Caco-2 (cell line): ENCODE results near the gene MSH2. TPM values are rescaled to one million over a fixed set of nuclear protein-coding genes. Genes with fewer than 3 reads are reported as not detected.

Experiments used
- BruUV-seq: library from RNA; stranded (reverse); fragments of 400-500 nt; replicated peaks from 2 replicates; lab custom pipeline; 2021; lab: Mats Ljungman, UMichigan
- CTCF ChIA-PET: fragments of 300-600 bp; sonication (Branson Sonifier 250); formaldehyde crosslinking; loops from one replicate; lab custom pipeline; 2022; ENCODE audit warnings: antibody characterized with exemption; lab: Charles Lee
- POLR2A ChIA-PET: fragments of 300-600 bp; sonication (Branson Sonifier 250); formaldehyde crosslinking; loops from one replicate; lab custom pipeline; 2022; ENCODE audit warnings: antibody characterized with exemption; lab: Charles Lee
- DNase-seq, 2 experiments: peaks; one replicate each; pipeline versions ENCODE4 v3.0.0 to v3.0.0-alpha.2; 2020 to 2022
- H3K27me3 ChIP-seq: replicated peaks from 2 replicates; pipeline ENCODE4 v1.6.0; 2011; ENCODE audit warnings: low read length; ENCODE audit not compliant: control insufficient read depth, insufficient read depth
- H3K36me3 ChIP-seq: 2 replicates; pipeline ENCODE4 v1.5.1; 2011; ENCODE audit warnings: low read length; ENCODE audit not compliant: control insufficient read depth, insufficient read depth
- H3K4me1 ChIP-seq: fragments of 250-450 bp; sonication (Bioruptor Pico); 2 replicates; pipeline ENCODE4 v1.5.1; 2020; ENCODE audit warnings: mild to moderate bottlenecking
- H3K4me3 ChIP-seq: 2 replicates; pipeline ENCODE4 v1.5.1; 2011; ENCODE audit warnings: low read depth, mild to moderate bottlenecking, control low read depth, low read length
- H3K9me3 ChIP-seq: fragments of 250-450 bp; sonication (Bioruptor Pico); 2 replicates; pipeline ENCODE4 v1.5.1; 2020; ENCODE audit warnings: mild to moderate bottlenecking, moderate library complexity
- H3K27ac Mint-ChIP-seq: one replicate; pipeline ENCODE4 v1.8.0; 2022; ENCODE audit warnings: mixed read lengths; ENCODE audit not compliant: unreplicated experiment
- H3K27me3 Mint-ChIP-seq: one replicate; pipeline ENCODE4 v1.8.0; 2022; ENCODE audit warnings: mixed read lengths; ENCODE audit not compliant: insufficient read depth, unreplicated experiment
- H3K36me3 Mint-ChIP-seq: one replicate; pipeline ENCODE4 v1.8.0; 2022; ENCODE audit warnings: mild to moderate bottlenecking, mixed read lengths; ENCODE audit not compliant: insufficient read depth, unreplicated experiment
- H3K4me1 Mint-ChIP-seq: one replicate; pipeline ENCODE4 v1.8.0; 2022; ENCODE audit warnings: low read depth, mixed read lengths; ENCODE audit not compliant: unreplicated experiment
- H3K4me3 Mint-ChIP-seq: one replicate; pipeline ENCODE4 v1.8.0; 2022; ENCODE audit warnings: mild to moderate bottlenecking, moderate library complexity, mixed read lengths; ENCODE audit not compliant: unreplicated experiment
- H3K9me3 Mint-ChIP-seq: one replicate; pipeline ENCODE4 v1.8.0; 2022; ENCODE audit warnings: mixed read lengths; ENCODE audit not compliant: unreplicated experiment
- CTCF ChIP-seq, 2 experiments: fragments of 200-600 bp in 1 of 2; IDR thresholded peaks; 1 replicate in 1 of 2; 2 replicates in 1 of 2; pipeline versions ENCODE4 v1.5.1 to v1.8.0; 2011 to 2022; ENCODE audit warnings: antibody characterized with exemption in 1 of 2, control low read depth in 1 of 2, inconsistent platforms in 1 of 2, low read depth in 1 of 2, low read length in 1 of 2, mild to moderate bottlenecking in 1 of 2, moderate library complexity in 1 of 2; ENCODE audit not compliant: insufficient read depth in 1 of 2, severe bottlenecking in 1 of 2, unreplicated experiment in 1 of 2
- intact Hi-C: fragments of 100-400 bp; cut with micrococcal nuclease; formaldehyde crosslinking; loops from one replicate; pipeline ENCODE4 v1.10.0; 2022; ENCODE audit not compliant: unreplicated experiment
- total RNA-seq: library from RNA; stranded (reverse); gene quantifications from 2 replicates; pipeline ENCODE4 v1.2.3, GENCODE V29; 2022

The MSH2 gene
- total RNA-seq, 1 experiment from 2014 or later: 72.5 TPM

GRCh38 chr2:47509250-47509649 is 106.3 kb downstream of the MSH2 start:
- Histone ChIP-seq H3K4me3 (no peak overlapping the region), H3K4me1 (no peaks in the 10 kb centered on the region), H3K27me3 (no peaks in the 10 kb centered on the region), H3K9me3 (peaks cover under 1% of the 10 kb centered on the region; the same call in 1 of the 2 replicates), H3K36me3 (no peaks in the 10 kb centered on the region)
- no peak overlapping the region for H3K4me3 Mint-ChIP-seq
- no TSS peak for BruUV-seq
- CTCF ChIA-PET: no interaction called here
- no peak overlapping the region for H3K27ac Mint-ChIP-seq
- no peaks in the 10 kb centered on the region for H3K4me1 Mint-ChIP-seq
- peaks cover 9% of the 10 kb centered on the region for H3K27me3 Mint-ChIP-seq
- no peak for DNase-seq
- intact Hi-C loops: no loop called here
- no peak for TF ChIP-seq CTCF (IDR thresholded peaks at IDR 0.05; ENCODE audit: insufficient read depth in 1 of 2, low read depth in 1 of 2, low read length in 1 of 2, severe bottlenecking in 1 of 2, unreplicated experiment in 1 of 2)
- no peaks in the 10 kb centered on the region for H3K36me3 Mint-ChIP-seq
- peaks cover 25% of the 10 kb centered on the region for H3K9me3 Mint-ChIP-seq
- POLR2A ChIA-PET: no interaction called here

DNA sequence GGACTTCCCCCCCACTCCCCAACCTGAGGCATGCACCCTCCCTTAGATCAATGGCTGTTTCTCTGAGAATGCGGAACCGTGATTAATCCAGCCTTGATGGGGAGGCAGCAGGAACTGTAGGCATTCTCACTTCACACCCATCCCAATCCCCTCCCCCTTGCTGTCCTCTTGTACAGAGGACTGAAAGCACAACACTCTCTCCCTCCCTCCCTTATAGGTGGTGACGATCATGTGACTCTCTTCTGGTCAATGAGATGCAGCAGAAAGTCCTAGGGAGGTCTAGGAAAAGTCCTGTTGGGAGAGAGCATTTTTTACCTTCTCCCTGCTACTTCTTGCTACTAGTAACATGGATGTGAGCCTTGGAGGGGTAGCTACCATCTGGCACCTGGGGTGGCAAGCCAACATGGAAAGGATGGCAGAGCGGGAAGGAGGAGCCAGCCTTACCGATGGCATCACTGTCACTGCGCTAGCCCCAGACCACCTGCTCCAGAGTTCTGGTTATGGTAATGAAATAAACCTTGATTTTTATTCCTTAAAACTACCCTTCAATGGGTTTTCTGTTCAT is 106.9 kb downstream of the MSH2 start:
- H3K4me3 Mint-ChIP-seq: no peak overlapping the region
- ChIA-PET POLR2A (no interaction called here), CTCF (no interaction called here)
- Histone ChIP-seq H3K27me3 (no peaks in the 10 kb centered on the region), H3K9me3 (no peaks in the 10 kb centered on the region; the same call in 1 of the 2 replicates), H3K4me1 (no peaks in the 10 kb centered on the region), H3K4me3 (no peak overlapping the region), H3K36me3 (no peaks in the 10 kb centered on the region)
- intact Hi-C loops: no loop called here
- peaks cover 25% of the 10 kb centered on the region for H3K9me3 Mint-ChIP-seq
- H3K36me3 Mint-ChIP-seq: no peaks in the 10 kb centered on the region
- no TSS peak for BruUV-seq
- H3K4me1 Mint-ChIP-seq: no peaks in the 10 kb centered on the region
- no peak overlapping the region for H3K27ac Mint-ChIP-seq
- no peak for TF ChIP-seq CTCF (IDR thresholded peaks at IDR 0.05; ENCODE audit: insufficient read depth in 1 of 2, low read depth in 1 of 2, low read length in 1 of 2, severe bottlenecking in 1 of 2, unreplicated experiment in 1 of 2)
- H3K27me3 Mint-ChIP-seq: peaks cover 7% of the 10 kb centered on the region
- no peak for DNase-seq

DNA sequence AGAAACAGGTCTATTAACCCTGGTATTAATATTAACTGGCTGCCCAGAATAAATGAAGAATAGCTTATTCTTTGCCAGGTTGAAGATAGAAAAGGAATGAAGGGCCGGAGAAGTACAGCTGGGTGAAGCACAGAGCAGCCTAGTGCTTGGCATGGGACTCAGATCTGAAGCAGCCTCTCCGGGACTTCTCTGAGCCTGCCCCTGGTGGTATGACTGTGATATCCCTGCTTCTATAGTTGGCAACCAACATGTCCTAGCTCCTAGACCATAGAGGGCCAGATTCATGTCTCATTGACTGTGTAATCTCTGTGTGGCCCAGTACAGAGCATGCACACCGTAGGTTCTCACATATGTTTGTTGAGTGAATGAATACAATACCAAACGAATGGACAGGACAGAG is 107.8 kb downstream of the MSH2 start:
- no peak for DNase-seq
- no peak overlapping the region for H3K4me3 Mint-ChIP-seq
- no peaks in the 10 kb centered on the region for H3K4me1 Mint-ChIP-seq
- H3K27me3 Mint-ChIP-seq: peaks cover 7% of the 10 kb centered on the region
- no TSS peak for BruUV-seq
- Histone ChIP-seq H3K36me3 (no peaks in the 10 kb centered on the region), H3K4me3 (no peak overlapping the region), H3K4me1 (no peaks in the 10 kb centered on the region), H3K27me3 (no peaks in the 10 kb centered on the region), H3K9me3 (no peaks in the 10 kb centered on the region; the same call in 1 of the 2 replicates)
- peak in 1 of 2 experiments; percentile 2 for TF ChIP-seq CTCF (IDR thresholded peaks at IDR 0.05; ENCODE audit: insufficient read depth in 1 of 2, low read depth in 1 of 2, low read length in 1 of 2, severe bottlenecking in 1 of 2, unreplicated experiment in 1 of 2)
- H3K27ac Mint-ChIP-seq: no peak overlapping the region
- no peaks in the 10 kb centered on the region for H3K36me3 Mint-ChIP-seq
- POLR2A ChIA-PET: no interaction called here
- intact Hi-C loops: no loop called here
- H3K9me3 Mint-ChIP-seq: peaks cover 17% of the 10 kb centered on the region
- CTCF ChIA-PET: interaction anchor here (0.6 kb wide), 3 partner anchors 46 to 308 kb away, joined by 3 to 5 read pairs (median 3); no protein-coding TSS in a partner anchor
